ENCODE measurements around the gene YEATS2. TPM values are rescaled to one million over a fixed set of nuclear protein-coding genes. Genes with fewer than 3 reads are reported as not detected.
"Not testable (repeated sequence)": the region's sequence is repeated elsewhere in the genome, so short reads cannot be mapped to it uniquely, and the experiment has no call there.

The YEATS2 gene
- total and polyA plus RNA-seq, 2 donors from 2014 or later = 4.7 to 20.5 TPM

- Histone ChIP-seq H3K9me3 (ENCODE audit: control insufficient read depth in 2 of 3, insufficient read depth in 1 of 3, low read length in 3 of 3) (no peaks in the 10 kb centered on the region), H3K9ac (ENCODE audit: low read length in 3 of 3) (no peak overlapping the region), H3K27ac (ENCODE audit: low read depth in 2 of 2, low read length in 2 of 2) (no peak overlapping the region), H3K4me3 (ENCODE audit: low read length in 3 of 3) (no peak overlapping the region), H3K4me1 (ENCODE audit: control insufficient read depth in 2 of 3, insufficient read depth in 2 of 3, low read depth in 1 of 3, low read length in 3 of 3) (peaks cover 0 to 5% (median 0%) of the 10 kb centered on the region in 3 donors), H3K36me3 (ENCODE audit: control insufficient read depth in 2 of 3, insufficient read depth in 3 of 3, low read length in 3 of 3) (peaks cover 8 to 18% (median 11%) of the 10 kb centered on the region in 3 donors), H3K27me3 (ENCODE audit: control insufficient read depth, insufficient read depth, low read length) (no peaks in the 10 kb centered on the region)
- intact Hi-C loops (cut with DNase I) = no loop called here
- TF ChIP-seq CTCF (IDR thresholded peaks at IDR 0.05; ENCODE audit: borderline replicate concordance, extremely low read depth, insufficient read depth) = no peak
- FAIRE-seq (no peak), DNase-seq (no peak)
Observed at GRCh38 chr3:183782576-183783276, 85.1 kb downstream of the YEATS2 start.

- H3K9me3 ChIP-seq (ENCODE audit: control insufficient read depth in 2 of 3, insufficient read depth in 1 of 3, low read length in 3 of 3); H3K9ac ChIP-seq (ENCODE audit: low read length in 3 of 3); H3K27me3 ChIP-seq (ENCODE audit: control insufficient read depth, insufficient read depth, low read length); H3K27ac ChIP-seq (ENCODE audit: low read depth in 2 of 2, low read length in 2 of 2); DNase-seq; H3K4me1 ChIP-seq (ENCODE audit: control insufficient read depth in 2 of 3, insufficient read depth in 2 of 3, low read depth in 1 of 3, low read length in 3 of 3); H3K4me3 ChIP-seq (ENCODE audit: low read length in 3 of 3); FAIRE-seq; intact Hi-C loops (cut with DNase I): not testable (repeated sequence)
- H3K36me3 ChIP-seq (ENCODE audit: control insufficient read depth in 2 of 3, insufficient read depth in 3 of 3, low read length in 3 of 3) = peaks cover 6 to 11% (median 10%) of the 10 kb centered on the region in 3 donors
Observed at GRCh38 chr3:183784503-183784902, 86.9 kb downstream of the YEATS2 start.

- no peak for DNase-seq
- H3K27ac ChIP-seq (ENCODE audit: low read depth in 2 of 2, low read length in 2 of 2) = no peak overlapping the region
- no peak for TF ChIP-seq CTCF (IDR thresholded peaks at IDR 0.05; ENCODE audit: borderline replicate concordance, extremely low read depth, insufficient read depth)
- intact Hi-C loops (cut with DNase I) = no loop called here
- H3K9ac ChIP-seq (ENCODE audit: low read length in 3 of 3) = no peak overlapping the region
- no peaks in the 10 kb centered on the region for H3K27me3 ChIP-seq (ENCODE audit: control insufficient read depth, insufficient read depth, low read length)
- no peak overlapping the region for H3K4me3 ChIP-seq (ENCODE audit: low read length in 3 of 3)
- peaks cover 4 to 9% (median 8%) of the 10 kb centered on the region in 3 donors for H3K36me3 ChIP-seq (ENCODE audit: control insufficient read depth in 2 of 3, insufficient read depth in 3 of 3, low read length in 3 of 3)
- H3K4me1 ChIP-seq (ENCODE audit: control insufficient read depth in 2 of 3, insufficient read depth in 2 of 3, low read depth in 1 of 3, low read length in 3 of 3) = no peaks in the 10 kb centered on the region
- H3K9me3 ChIP-seq (ENCODE audit: control insufficient read depth in 2 of 3, insufficient read depth in 1 of 3, low read length in 3 of 3) = no peaks in the 10 kb centered on the region
- no peak for FAIRE-seq
Observed at GRCh38 chr3:183789826-183790225, 92.2 kb downstream of the YEATS2 start.

- Histone ChIP-seq H3K27me3 (ENCODE audit: control insufficient read depth, insufficient read depth, low read length) (no peaks in the 10 kb centered on the region), H3K9me3 (ENCODE audit: control insufficient read depth in 2 of 3, insufficient read depth in 1 of 3, low read length in 3 of 3) (no peaks in the 10 kb centered on the region), H3K27ac (ENCODE audit: low read depth in 2 of 2, low read length in 2 of 2) (no peak overlapping the region), H3K4me1 (ENCODE audit: control insufficient read depth in 2 of 3, insufficient read depth in 2 of 3, low read depth in 1 of 3, low read length in 3 of 3) (no peaks in the 10 kb centered on the region), H3K9ac (ENCODE audit: low read length in 3 of 3) (no peak overlapping the region), H3K36me3 (ENCODE audit: control insufficient read depth in 2 of 3, insufficient read depth in 3 of 3, low read length in 3 of 3) (peaks cover 4 to 9% (median 8%) of the 10 kb centered on the region in 3 donors), H3K4me3 (ENCODE audit: low read length in 3 of 3) (no peak overlapping the region)
- DNase-seq (no peak), FAIRE-seq (no peak)
- intact Hi-C loops (cut with DNase I) = no loop called here
- TF ChIP-seq CTCF (IDR thresholded peaks at IDR 0.05; ENCODE audit: borderline replicate concordance, extremely low read depth, insufficient read depth) = no peak
Observed at GRCh38 chr3:183790700-183791099, 93.1 kb downstream of the YEATS2 start.

Data from kidney (tissue), 14 donors.